Measurements from ENCODE around the gene ARFGAP3. TPM values are rescaled to one million over a fixed set of nuclear protein-coding genes. Genes with fewer than 3 reads are reported as not detected.

ARFGAP3 gene
- polyA plus RNA-seq, 2 of the 4 experiments (the other 2 are of a cell fraction) = 19.1 to 39.0 TPM

DNA sequence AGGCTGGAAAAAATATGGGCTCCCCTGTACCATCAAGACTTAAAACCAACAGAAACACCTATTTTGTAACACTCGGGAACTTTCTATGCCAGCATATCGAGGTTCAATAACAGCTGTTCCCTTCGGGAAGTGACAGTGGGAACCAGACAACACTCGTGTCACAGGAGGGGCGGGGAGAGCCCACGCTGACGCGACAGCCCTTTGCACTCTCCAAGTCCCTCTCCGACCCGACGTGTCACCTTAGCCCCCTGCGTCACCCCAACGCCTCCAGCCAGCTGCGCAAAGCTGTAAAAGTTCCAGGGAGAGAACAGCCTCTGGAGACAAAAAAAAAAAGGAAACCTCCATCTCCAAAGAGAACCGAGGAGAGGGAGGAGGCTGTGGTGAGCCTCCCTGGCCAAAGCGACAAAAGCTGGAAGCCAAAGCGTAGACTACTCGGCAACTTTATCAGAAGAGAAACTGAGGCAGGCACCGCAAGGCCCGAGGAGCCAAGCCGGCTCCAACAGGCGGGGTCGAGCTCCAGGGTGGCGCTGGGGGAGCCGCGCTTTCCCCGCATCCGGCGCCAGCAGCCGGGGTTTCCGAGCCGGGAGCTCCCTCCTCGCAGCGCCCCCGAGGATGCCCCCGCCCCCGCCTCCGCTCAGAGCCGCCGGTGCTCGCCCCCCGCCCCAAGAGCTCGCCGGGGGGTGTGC, 751 bp downstream of the ARFGAP3 start:
- WGBS (ENCODE audit: missing lambda C conversion rate) = 0% methylated on average over 21 of the region's 44 CpGs
- FAIRE-seq = no peak
- Histone ChIP-seq H3K4me2 (peak overlapping the region; percentile 92), H3K4me3 (peak overlapping the region; percentile 91), H3K9me3 (peaks cover 3% of the 10 kb centered on the region; the same call in 1 of the 3 replicates), H3K27ac (peak overlapping the region; percentile 76 to 91), H3K4me1 (peaks cover 8% of the 10 kb centered on the region; the same call in 1 of the 3 replicates)
- peak; percentile 22 to 50 for ATAC-seq
- TF ChIP-seq POLR2A (IDR thresholded peaks at IDR 0.05; ENCODE audit: low read length) = no peak
- no peak for TF ChIP-seq MAZ (IDR thresholded peaks at IDR 0.05; ENCODE audit: borderline replicate concordance, low read depth, low read length)
- no peak for TF ChIP-seq FOSB (CRISPR knock-in tag; IDR thresholded peaks at IDR 0.05)
- no peak for TF ChIP-seq TP53 (CRISPR knock-in tag; IDR thresholded peaks at IDR 0.05)
- no peak for TF ChIP-seq ZFP36 (IDR thresholded peaks at IDR 0.05; ENCODE audit: borderline replicate concordance, partially characterized antibody)
- TF ChIP-seq ZSCAN20 (CRISPR knock-in tag; IDR thresholded peaks at IDR 0.05) = no peak
- no peak for TF ChIP-seq FOXS1 (CRISPR knock-in tag; IDR thresholded peaks at IDR 0.05)
- no peak for TF ChIP-seq NPAS2 (CRISPR knock-in tag; IDR thresholded peaks at IDR 0.05; ENCODE audit: borderline replicate concordance)
- no peak for TF ChIP-seq CHD2 (IDR thresholded peaks at IDR 0.05; ENCODE audit: low read length, partially characterized antibody)
- no peak for TF ChIP-seq GATA3 (IDR thresholded peaks at IDR 0.05; ENCODE audit: borderline replicate concordance)
- TF ChIP-seq ZC3H11A (IDR thresholded peaks at IDR 0.05) = no peak
- ChIA-PET CTCF (interaction anchor here (0.6 to 4.7 kb wide), 6 partner anchors 11 to 234 kb away, joined by 3 to 26 read pairs (median 4); no protein-coding TSS in a partner anchor), POLR2A (interaction anchor here (0.6 to 1.2 kb wide), 3 partner anchors 11 to 241 kb away, joined by 3 to 6 read pairs (median 3); partner anchors contain the start of gene POLDIP3)
- no peak for DNase-seq (ENCODE audit: low read depth in 1 of 2, low spot score in 1 of 2)

DNA sequence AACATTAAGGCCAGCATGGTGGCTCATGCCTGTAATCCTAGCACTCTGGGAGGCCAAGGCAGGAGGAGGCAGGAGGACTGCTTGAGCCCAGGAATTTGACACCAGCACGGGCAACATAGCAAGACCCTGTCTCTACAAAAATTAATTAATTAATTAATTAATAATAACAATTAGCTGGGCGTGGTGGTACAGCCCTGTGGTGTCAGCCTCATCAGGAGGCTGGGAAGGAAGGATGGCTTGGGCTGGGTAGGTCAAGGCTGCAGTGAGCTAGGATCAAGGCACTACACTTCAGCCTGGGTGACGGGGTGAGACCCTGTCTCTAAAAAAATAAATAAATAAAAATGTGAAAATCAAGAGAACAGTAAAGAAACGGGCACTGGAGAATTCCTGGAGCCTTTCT, 1.4 kb downstream of the ARFGAP3 start:
- peak overlapping the region; percentile 92 for H3K4me2 ChIP-seq
- DNase-seq (ENCODE audit: low read depth in 1 of 2, low spot score in 1 of 2) (no peak), FAIRE-seq (no peak), ATAC-seq (no peak)
- TF ChIP-seq, protein P1, sequence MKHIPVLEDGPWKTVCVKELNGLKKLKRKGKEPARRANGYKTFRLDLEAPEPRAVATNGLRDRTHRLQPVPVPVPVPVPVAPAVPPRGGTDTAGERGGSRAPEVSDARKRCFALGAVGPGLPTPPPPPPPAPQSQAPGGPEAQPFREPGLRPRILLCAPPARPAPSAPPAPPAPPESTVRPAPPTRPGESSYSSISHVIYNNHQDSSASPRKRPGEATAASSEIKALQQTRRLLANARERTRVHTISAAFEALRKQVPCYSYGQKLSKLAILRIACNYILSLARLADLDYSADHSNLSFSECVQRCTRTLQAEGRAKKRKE (CRISPR knock-in tag; IDR thresholded peaks at IDR 0.05; ENCODE audit: low read depth) = no peak
- TF ChIP-seq JUN (IDR thresholded peaks at IDR 0.05) (no peak), RNF2 (IDR thresholded peaks at IDR 0.05; ENCODE audit: borderline replicate concordance, low read depth) (no peak), ZSCAN20 (CRISPR knock-in tag; IDR thresholded peaks at IDR 0.05) (no peak), ZNF302 (CRISPR knock-in tag; IDR thresholded peaks at IDR 0.05) (no peak), HOXB13 (CRISPR knock-in tag; IDR thresholded peaks at IDR 0.05; ENCODE audit: low read depth) (no peak), FOSL2 (IDR thresholded peaks at IDR 0.05) (no peak), FOSL2 (CRISPR knock-in tag; IDR thresholded peaks at IDR 0.05) (no peak), NFE2L2 (conservative IDR thresholded peaks at IDR 0.05; ENCODE audit: low read length) (no peak), HOXB5 (CRISPR knock-in tag; IDR thresholded peaks at IDR 0.05) (no peak)
- WGBS (ENCODE audit: missing lambda C conversion rate) = 68% methylated on average over 4 of the region's 4 CpGs
- peaks cover 8% of the 10 kb centered on the region; the same call in 1 of the 3 replicates for H3K4me1 ChIP-seq
- ChIA-PET POLR2A (interaction anchor here (0.6 to 1.2 kb wide), 2 partner anchors 10 to 241 kb away, joined by 3 to 6 read pairs; partner anchors contain the start of gene POLDIP3), CTCF (interaction anchor here (0.6 to 4.7 kb wide), 4 partner anchors 12 to 235 kb away, joined by 3 to 26 read pairs (median 4); no protein-coding TSS in a partner anchor)
- peak overlapping the region; percentile 76 to 91; a peak in 5 of 6 replicates for H3K27ac ChIP-seq
- peak overlapping the region; percentile 91 for H3K4me3 ChIP-seq
- H3K9me3 ChIP-seq = peaks cover 3% of the 10 kb centered on the region; the same call in 1 of the 3 replicates

DNA sequence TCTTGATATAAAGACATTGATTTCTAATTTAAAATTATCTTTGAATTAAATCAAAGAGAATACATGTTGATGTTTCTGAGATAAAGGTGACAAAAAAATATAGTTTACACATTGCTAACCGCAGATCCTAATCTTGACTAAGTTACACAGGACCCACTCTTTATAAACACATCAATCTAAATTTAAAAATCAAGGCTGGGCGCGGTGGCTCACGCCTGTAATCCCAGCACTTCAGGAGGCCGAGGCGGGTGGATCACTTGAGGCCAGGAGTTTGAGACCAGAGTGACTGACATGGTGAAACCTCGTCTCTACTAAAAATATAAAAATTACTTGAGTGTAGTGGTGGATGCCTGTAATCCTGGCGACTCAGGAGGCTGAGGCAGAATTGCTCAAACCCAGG, 1.9 kb downstream of the ARFGAP3 start:
- DNase-seq (ENCODE audit: low read depth in 1 of 2, low spot score in 1 of 2) = no peak
- no peak overlapping the region for H3K27ac ChIP-seq
- ChIA-PET CTCF (interaction anchor here (1.7 to 4.7 kb wide), 2 partner anchors 12 to 235 kb away, joined by 4 to 26 read pairs; no protein-coding TSS in a partner anchor), POLR2A (no interaction called here)
- H3K9me3 ChIP-seq = peaks cover 3% of the 10 kb centered on the region; the same call in 1 of the 3 replicates
- WGBS (ENCODE audit: missing lambda C conversion rate) = 86% methylated on average over 8 of the region's 8 CpGs
- H3K4me2 ChIP-seq = peak overlapping the region; percentile 92
- no peak overlapping the region for H3K4me3 ChIP-seq
- no peak for TF ChIP-seq ZC3H11A (IDR thresholded peaks at IDR 0.05)
- TF ChIP-seq SREBF2 (IDR thresholded peaks at IDR 0.05) = no peak
- no peak for TF ChIP-seq POLR2AphosphoS2 (conservative IDR thresholded peaks at IDR 0.05; ENCODE audit: low read length)
- TF ChIP-seq TFCP2L1 (CRISPR knock-in tag; IDR thresholded peaks at IDR 0.05) = no peak
- no peak for TF ChIP-seq GATA3 (IDR thresholded peaks at IDR 0.05; ENCODE audit: borderline replicate concordance)
- no peak for TF ChIP-seq ZFP36 (IDR thresholded peaks at IDR 0.05; ENCODE audit: borderline replicate concordance, partially characterized antibody)
- TF ChIP-seq PHF8 (IDR thresholded peaks at IDR 0.05; ENCODE audit: borderline replicate concordance, low read depth) = no peak
- TF ChIP-seq ZNF302 (CRISPR knock-in tag; IDR thresholded peaks at IDR 0.05) = no peak
- TF ChIP-seq RNF2 (IDR thresholded peaks at IDR 0.05; ENCODE audit: borderline replicate concordance, low read depth) = no peak
- TF ChIP-seq, protein P2, sequence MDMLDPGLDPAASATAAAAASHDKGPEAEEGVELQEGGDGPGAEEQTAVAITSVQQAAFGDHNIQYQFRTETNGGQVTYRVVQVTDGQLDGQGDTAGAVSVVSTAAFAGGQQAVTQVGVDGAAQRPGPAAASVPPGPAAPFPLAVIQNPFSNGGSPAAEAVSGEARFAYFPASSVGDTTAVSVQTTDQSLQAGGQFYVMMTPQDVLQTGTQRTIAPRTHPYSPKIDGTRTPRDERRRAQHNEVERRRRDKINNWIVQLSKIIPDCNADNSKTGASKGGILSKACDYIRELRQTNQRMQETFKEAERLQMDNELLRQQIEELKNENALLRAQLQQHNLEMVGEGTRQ (IDR thresholded peaks at IDR 0.05) = no peak
- no peak for TF ChIP-seq ESRRA (IDR thresholded peaks at IDR 0.05; ENCODE audit: borderline replicate concordance, low read length)
- no peak for TF ChIP-seq CHD4 (IDR thresholded peaks at IDR 0.05; ENCODE audit: borderline replicate concordance)
- no peak for FAIRE-seq
- H3K4me1 ChIP-seq = peaks cover 8% of the 10 kb centered on the region; the same call in 1 of the 3 replicates
- no peak for ATAC-seq
